Erythroblast (primary cell): ENCODE data around the gene CRYL1.

ENCODE experiments used
- GATA1 ChIP-seq: IDR thresholded peaks from 2 replicates; pipeline ENCODE4 v1.6.1; 2011; ENCODE audit warnings: low read depth, mild to moderate bottlenecking, control low read depth, low read length, moderate library complexity
- POLR2A ChIP-seq: IDR thresholded peaks from 2 replicates; pipeline ENCODE4 v1.6.1; 2011; ENCODE audit warnings: mild to moderate bottlenecking, low read length

- no peak for TF ChIP-seq POLR2A
- TF ChIP-seq GATA1: no peak
These were observed 48.0 kb upstream of the CRYL1 start for GRCh38 chr13:20573636-20574035.
